Keratinocyte (primary cell): ENCODE results near the gene F8A1. TPM values are rescaled to one million over a fixed set of nuclear protein-coding genes. Genes with fewer than 3 reads are reported as not detected.

ENCODE experiments used
- DNase-seq: peaks from one replicate; pipeline ENCODE4 v3.0.0-alpha.2; 2011; ENCODE audit warnings: low read depth, missing footprints, low spot score
- FAIRE-seq: peaks from 2 replicates; lab custom pipeline; 2011; peaks lifted over from hg19 to GRCh38; lab: Jason Lieb, UNC
- H2AFZ ChIP-seq: 2 replicates; pipeline ENCODE4 v1.6.0; 2012; ENCODE audit warnings: low read length, control low read depth, inconsistent platforms; ENCODE audit not compliant: control insufficient read depth
- H3K27ac ChIP-seq: 2 replicates; pipeline ENCODE4 v1.5.1; 2011; ENCODE audit warnings: low read length; ENCODE audit not compliant: control insufficient read depth, insufficient read depth
- H3K27me3 ChIP-seq: 3 replicates; pipeline ENCODE4 v1.6.0; 2011; ENCODE audit warnings: low read length; ENCODE audit not compliant: control insufficient read depth, insufficient read depth; ENCODE audit errors: extremely low read depth
- H3K36me3 ChIP-seq, 2 experiments: 2 replicates in 1 of 2; 3 replicates in 1 of 2; pipeline ENCODE4 v1.5.1; 2011; ENCODE audit warnings: low read length in 2 of 2, mild to moderate bottlenecking in 1 of 2; ENCODE audit not compliant: control insufficient read depth in 2 of 2, insufficient read depth in 2 of 2; ENCODE audit errors: extremely low read depth in 1 of 2
- H3K4me1 ChIP-seq: 3 replicates; pipeline ENCODE4 v1.5.1; 2011; ENCODE audit warnings: low read length; ENCODE audit not compliant: control insufficient read depth, insufficient read depth; ENCODE audit errors: extremely low read depth
- H3K4me2 ChIP-seq: 3 replicates; pipeline ENCODE4 v1.6.0; 2011; ENCODE audit warnings: low read depth, low read length; ENCODE audit not compliant: control insufficient read depth, insufficient read depth; ENCODE audit errors: extremely low read depth
- H3K4me3 ChIP-seq, 3 experiments: fragments of 200-600 bp in 1 of 3; sonication (generic) in 1 of 3; 2 replicates in 2 of 3; 3 replicates in 1 of 3; pipeline ENCODE4 v1.5.1; 2011 to 2016; ENCODE audit warnings: low read length in 3 of 3, mild to moderate bottlenecking in 3 of 3, control low read depth in 2 of 3, inconsistent platforms in 1 of 3, low read depth in 1 of 3, mixed read lengths in 1 of 3, mixed run types in 1 of 3, moderate library complexity in 1 of 3; ENCODE audit not compliant: control insufficient read depth in 2 of 3, insufficient read depth in 2 of 3; ENCODE audit errors: extremely low read depth in 1 of 3
- H3K79me2 ChIP-seq: 2 replicates; pipeline ENCODE4 v1.6.0; 2012; ENCODE audit warnings: low read length; ENCODE audit not compliant: control insufficient read depth, insufficient read depth
- H3K9ac ChIP-seq: 3 replicates; pipeline ENCODE4 v1.6.0; 2011; ENCODE audit warnings: low read length; ENCODE audit not compliant: control insufficient read depth, insufficient read depth; ENCODE audit errors: extremely low read depth
- H3K9me1 ChIP-seq: 3 replicates; pipeline ENCODE4 v1.6.0; 2011; ENCODE audit warnings: low read length; ENCODE audit not compliant: control insufficient read depth, insufficient read depth; ENCODE audit errors: extremely low read depth
- H3K9me3 ChIP-seq: 2 replicates; pipeline ENCODE4 v1.5.1; 2012; ENCODE audit warnings: low read depth, low read length; ENCODE audit not compliant: control insufficient read depth
- H4K20me1 ChIP-seq: 3 replicates; pipeline ENCODE4 v1.6.0; 2011; ENCODE audit warnings: low read length; ENCODE audit not compliant: control insufficient read depth, insufficient read depth; ENCODE audit errors: extremely low read depth
- EZH2 ChIP-seq: IDR thresholded peaks from one replicate; pipeline ENCODE4 v1.6.1; 2012; ENCODE audit warnings: inconsistent platforms, mild to moderate bottlenecking, low read length, moderate library complexity
- dilution Hi-C: fragments of 300-500 bp; cut with MboI; formaldehyde crosslinking; loops from one replicate; pipeline ENCODE4 v1.7.0; 2020; ENCODE audit warnings: low sequenced_read_pairs; ENCODE audit not compliant: extremely low pct_ligation_motif_present
- polyA plus RNA-seq, 5 experiments: library from polyadenylated mRNA; depleted of rRNA in 3 of 5; stranded (reverse) in 3 of 5; stranded (forward) in 1 of 5; unstranded in 1 of 5; fragments of >200 nt; gene quantifications; 1 replicate in 1 of 5; 2 replicates in 3 of 5; 3 replicates in 1 of 5; pipeline versions ENCODE4 v1.2.1 to v1.2.3, GENCODE V29; 2011 to 2012; ENCODE audit warnings: missing spikeins in 2 of 5, low read depth in 1 of 5, low replicate concordance in 1 of 5
- TF ChIP-seq, protein P1 (sequence below), 3 experiments: IDR thresholded peaks in 1 of 3; conservative IDR thresholded peaks in 1 of 3; optimal IDR thresholded peaks in 1 of 3; 2 replicates in 2 of 3; 3 replicates in 1 of 3; pipeline versions ENCODE3 to v1.5.1; 2011; ENCODE audit warnings: low read length in 3 of 3, mild to moderate bottlenecking in 3 of 3, moderate library complexity in 2 of 3, control low read depth in 1 of 3, inconsistent platforms in 1 of 3; ENCODE audit not compliant: insufficient read depth in 2 of 3; ENCODE audit errors: extremely low read depth in 1 of 3

F8A1 gene
- polyA plus RNA-seq, 1 donor (not counting 4 experiments of a cell fraction or from before 2014, with no cell fraction given), result 3.5 TPM

DNA sequence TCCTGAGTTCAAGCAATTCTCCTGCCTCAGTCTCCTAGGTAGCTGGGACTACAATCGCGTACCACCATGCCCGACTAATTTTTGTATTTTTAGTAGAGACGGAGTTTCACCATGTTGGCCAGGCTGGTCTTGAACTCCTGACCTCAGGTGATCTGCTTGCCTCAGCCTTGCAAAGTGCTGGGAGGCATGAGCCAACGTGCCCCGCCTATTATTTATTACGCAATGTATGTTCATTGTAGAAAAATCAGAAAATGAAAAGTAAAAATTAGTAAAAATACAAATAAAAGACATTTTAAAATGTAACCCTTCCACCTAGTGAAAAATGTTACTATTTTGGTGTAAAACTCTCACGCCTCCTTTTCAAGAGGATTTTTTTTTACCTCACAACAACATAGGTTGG lies 14.2 kb downstream of the F8A1 start:
- Histone ChIP-seq H2AFZ (no peak overlapping the region), H3K27me3 (no peaks in the 10 kb centered on the region), H4K20me1 (no peaks in the 10 kb centered on the region), H3K27ac (no peak overlapping the region), H3K4me2 (no peak overlapping the region), H3K4me1 (no peaks in the 10 kb centered on the region), H3K9ac (no peak overlapping the region), H3K4me3 (no peak overlapping the region), H3K9me3 (no peaks in the 10 kb centered on the region), H3K36me3 (no peaks in the 10 kb centered on the region), H3K79me2 (no peaks in the 10 kb centered on the region), H3K9me1 (no peaks in the 10 kb centered on the region)
- dilution Hi-C loops, result no loop called here
- DNase-seq (no peak), FAIRE-seq (no peak)
- TF ChIP-seq, protein P1, sequence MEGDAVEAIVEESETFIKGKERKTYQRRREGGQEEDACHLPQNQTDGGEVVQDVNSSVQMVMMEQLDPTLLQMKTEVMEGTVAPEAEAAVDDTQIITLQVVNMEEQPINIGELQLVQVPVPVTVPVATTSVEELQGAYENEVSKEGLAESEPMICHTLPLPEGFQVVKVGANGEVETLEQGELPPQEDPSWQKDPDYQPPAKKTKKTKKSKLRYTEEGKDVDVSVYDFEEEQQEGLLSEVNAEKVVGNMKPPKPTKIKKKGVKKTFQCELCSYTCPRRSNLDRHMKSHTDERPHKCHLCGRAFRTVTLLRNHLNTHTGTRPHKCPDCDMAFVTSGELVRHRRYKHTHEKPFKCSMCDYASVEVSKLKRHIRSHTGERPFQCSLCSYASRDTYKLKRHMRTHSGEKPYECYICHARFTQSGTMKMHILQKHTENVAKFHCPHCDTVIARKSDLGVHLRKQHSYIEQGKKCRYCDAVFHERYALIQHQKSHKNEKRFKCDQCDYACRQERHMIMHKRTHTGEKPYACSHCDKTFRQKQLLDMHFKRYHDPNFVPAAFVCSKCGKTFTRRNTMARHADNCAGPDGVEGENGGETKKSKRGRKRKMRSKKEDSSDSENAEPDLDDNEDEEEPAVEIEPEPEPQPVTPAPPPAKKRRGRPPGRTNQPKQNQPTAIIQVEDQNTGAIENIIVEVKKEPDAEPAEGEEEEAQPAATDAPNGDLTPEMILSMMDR (optimal IDR thresholded peaks at IDR 0.05 in 1 of 3, IDR thresholded peaks at IDR 0.05 in 1 of 3, conservative IDR thresholded peaks at IDR 0.05 in 1 of 3; ENCODE audit: extremely low read depth in 1 of 3, insufficient read depth in 2 of 3, low read length in 3 of 3), result no peak
- TF ChIP-seq EZH2, result no peak

GRCh38 chrX:154902408-154902807 lies 16.3 kb downstream of the F8A1 start:
- Histone ChIP-seq H3K27ac (no peak overlapping the region), H3K4me1 (no peaks in the 10 kb centered on the region), H3K36me3 (no peaks in the 10 kb centered on the region), H4K20me1 (no peaks in the 10 kb centered on the region), H3K4me2 (no peak overlapping the region), H3K9me3 (no peaks in the 10 kb centered on the region), H3K9ac (no peak overlapping the region), H3K27me3 (no peaks in the 10 kb centered on the region), H3K9me1 (no peaks in the 10 kb centered on the region), H3K79me2 (no peaks in the 10 kb centered on the region), H2AFZ (no peak overlapping the region), H3K4me3 (no peak overlapping the region)
- no peak for TF ChIP-seq EZH2
- TF ChIP-seq, protein P1 (optimal IDR thresholded peaks at IDR 0.05 in 1 of 3, IDR thresholded peaks at IDR 0.05 in 1 of 3, conservative IDR thresholded peaks at IDR 0.05 in 1 of 3; ENCODE audit: extremely low read depth in 1 of 3, insufficient read depth in 2 of 3, low read length in 3 of 3), result no peak
- DNase-seq, result no peak
- dilution Hi-C loops, result no loop called here
- no peak for FAIRE-seq
